GM19351 (cell line): ENCODE results near the gene C5orf46.
"Not testable (repeated sequence)": the region's sequence is repeated elsewhere in the genome, so short reads cannot be mapped to it uniquely, and the experiment has no call there.

Source experiments
- ATAC-seq: cut with Tn5 transposase; IDR thresholded peaks from one replicate; pipeline ENCODE4 v1.9.1; 2021; ENCODE audit warnings: mild to moderate bottlenecking, moderate library complexity; ENCODE audit not compliant: unreplicated experiment

C5orf46 gene

DNA sequence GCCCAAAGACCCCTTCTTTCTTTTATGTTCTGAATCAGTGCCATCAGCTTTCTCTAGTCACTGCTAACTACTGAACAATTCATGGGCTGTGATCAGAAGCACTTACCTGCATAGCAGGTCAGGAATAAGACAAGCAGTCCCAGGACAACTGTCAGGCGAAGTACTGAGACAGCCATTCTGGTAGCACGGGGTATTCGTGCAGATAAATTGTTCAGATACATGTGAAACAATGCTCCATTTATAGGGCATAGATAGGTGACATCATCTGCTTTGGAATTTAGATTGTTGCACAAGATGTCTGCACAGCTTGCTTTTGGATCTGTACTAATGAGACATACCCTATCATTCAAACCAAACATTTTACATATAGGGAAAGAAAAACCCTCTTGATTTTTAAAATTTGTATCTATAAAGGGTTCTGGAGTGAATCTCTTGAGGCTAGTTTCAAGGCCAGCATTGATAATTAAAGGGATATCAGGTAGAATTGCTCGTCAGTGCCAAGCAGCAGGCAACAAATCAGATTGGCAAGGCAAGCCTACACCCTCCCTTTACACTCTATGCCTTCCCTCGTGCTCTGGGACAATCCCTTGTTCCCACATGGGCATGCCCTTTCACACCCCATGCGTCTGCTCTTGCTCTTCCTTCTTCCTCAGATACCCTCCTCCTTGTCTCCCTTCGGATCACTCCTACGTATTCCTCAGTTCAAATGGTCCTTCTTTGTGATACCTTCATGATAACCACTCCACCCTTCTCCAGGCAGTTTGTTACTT, at the start of gene C5orf46:
C5orf46 (minus strand) TSS at position 213 of the 770 bp plus-strand sequence; CDS start at position 176, 37 bp downstream.
- ATAC-seq, result no peak

DNA sequence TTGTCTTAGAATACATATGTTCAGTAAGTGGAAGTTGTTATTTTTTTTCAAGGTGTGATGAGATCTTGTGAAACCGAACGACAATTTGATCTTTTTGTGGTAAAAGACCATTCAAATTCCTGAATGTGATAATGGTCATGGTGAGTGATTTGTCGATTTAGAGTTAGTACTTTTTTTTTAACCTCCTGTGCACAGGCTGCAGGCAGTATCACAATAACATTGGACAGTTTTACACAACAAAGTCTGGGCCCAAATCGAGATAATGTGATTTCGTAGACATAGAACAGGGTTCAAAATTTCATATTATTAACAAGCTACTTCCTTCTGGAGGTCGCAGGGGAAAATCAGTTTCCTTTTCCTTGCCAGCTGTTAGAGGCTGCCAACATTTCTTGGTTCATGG, 48.6 kb upstream of the C5orf46 start:
- ATAC-seq, result no peak

DNA sequence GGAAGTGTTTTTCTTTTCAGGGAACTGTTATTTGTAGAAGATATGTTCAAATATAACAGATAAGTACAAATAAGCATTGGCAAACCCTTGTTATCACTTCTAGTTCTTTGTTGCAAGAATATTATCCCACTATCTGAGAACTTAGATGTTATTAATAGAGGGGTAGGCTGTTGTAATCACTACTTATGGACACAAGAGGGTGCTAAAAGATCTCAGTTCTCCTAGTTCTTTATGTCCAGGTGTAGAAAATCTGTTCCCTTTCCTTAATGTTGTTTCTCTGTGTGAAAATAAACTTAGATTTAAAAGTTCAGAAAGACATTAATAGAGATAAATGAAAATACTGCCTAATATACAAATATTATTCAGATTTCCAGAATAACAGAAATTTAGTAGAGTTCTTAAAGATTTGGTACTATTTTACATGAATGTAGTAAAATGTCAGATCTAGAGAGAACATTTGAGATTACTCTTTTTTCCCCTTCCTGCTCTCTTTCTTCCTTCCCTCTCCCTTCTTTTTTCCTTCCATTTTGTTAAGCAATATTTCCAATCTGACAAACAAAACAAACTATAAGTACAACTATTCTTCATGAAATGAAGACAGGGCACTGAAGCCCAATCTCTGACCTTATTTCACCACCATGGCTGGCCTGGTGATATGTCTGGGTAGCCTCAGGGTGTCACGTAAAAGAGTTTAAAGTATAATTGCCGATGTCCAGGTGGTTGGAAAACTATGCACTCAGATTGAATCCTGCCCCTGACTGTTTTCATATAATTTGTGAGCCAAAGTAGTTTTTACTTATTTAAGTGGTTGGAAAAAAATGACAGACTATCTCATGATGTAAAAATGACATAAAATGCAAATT, 43.6 kb upstream of the C5orf46 start:
- peak; percentile 96 for ATAC-seq

DNA sequence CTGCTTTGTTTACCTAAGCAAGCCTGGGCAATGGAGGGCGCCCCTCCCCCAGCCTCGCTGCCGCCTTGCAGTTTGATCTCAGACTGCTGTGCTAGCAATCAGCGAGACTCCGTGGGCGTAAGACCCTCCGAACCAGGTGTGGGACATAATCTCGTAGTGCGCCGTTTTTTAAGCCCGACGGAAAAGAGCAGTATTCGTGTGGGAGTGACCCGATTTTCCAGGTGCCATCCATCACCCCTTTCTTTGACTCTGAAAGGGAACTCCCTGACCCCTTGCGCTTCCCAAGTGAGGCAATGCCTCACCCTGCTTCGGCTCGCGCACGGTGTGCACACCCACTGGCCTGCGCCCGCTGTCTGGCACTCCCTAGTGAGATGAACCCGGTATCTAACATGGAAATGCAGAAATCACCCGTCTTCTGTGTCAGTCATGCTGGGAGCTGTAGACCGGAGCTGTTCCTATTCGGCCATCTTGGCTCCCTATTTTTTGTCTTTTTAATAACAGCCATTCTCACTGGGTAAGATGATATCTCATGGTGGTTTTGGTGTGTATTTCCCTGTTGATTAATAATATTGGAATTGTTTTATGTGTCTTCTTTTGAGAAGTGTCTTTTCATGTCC, 40.4 kb upstream of the C5orf46 start:
- not testable (repeated sequence) for ATAC-seq

DNA sequence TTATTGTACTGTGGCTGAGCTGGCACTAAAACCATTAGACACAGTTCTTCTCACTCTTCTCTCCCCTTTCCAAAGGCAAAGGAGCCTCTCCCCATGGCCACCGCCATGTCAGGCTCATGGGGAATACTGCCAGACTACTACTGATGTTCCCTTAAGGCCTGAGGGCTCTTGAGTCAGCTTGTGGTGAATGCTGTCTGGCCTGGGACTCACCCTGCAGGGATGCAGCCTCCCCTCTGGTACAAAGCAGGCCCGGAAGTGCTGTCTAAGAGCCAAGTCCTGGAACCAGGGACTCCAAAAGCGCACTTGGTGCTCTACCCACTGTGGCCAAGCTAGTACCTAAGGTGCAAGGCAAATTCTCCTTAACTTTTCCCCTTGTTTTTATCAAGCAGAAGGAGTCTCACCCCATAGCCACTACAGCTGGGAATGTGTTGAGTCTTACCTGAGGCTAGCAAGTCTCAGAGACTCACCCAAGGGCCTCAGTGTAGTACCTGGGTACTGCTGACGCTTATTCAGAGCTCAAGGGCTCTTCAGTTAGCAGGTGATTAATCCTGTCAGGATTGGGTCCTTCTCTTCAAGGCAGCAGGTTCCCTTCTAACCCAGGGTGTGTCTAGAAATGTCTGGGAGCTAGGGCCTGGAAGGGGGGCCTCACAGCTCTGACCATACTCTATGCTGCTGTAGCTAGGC, 33.2 kb upstream of the C5orf46 start:
- no peak for ATAC-seq

DNA sequence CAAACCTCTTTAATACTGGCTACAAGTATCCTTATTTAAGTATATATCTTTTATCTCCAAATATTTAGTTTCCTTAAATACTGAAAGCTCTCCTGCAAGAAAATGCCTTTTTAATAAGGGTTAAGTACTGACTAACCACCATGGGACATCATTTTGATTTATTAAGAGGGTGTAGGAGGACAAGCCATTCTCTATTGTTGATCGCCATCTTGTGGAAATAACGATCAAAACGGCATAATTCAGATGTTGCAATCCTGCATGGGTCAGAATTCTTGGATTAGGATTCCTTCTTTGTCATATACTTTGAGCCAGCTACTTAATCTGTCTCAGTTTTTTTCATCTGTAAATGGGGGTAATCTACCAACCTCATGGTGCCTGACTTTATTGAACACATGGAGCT, 28.7 kb upstream of the C5orf46 start:
- ATAC-seq, result no peak

DNA sequence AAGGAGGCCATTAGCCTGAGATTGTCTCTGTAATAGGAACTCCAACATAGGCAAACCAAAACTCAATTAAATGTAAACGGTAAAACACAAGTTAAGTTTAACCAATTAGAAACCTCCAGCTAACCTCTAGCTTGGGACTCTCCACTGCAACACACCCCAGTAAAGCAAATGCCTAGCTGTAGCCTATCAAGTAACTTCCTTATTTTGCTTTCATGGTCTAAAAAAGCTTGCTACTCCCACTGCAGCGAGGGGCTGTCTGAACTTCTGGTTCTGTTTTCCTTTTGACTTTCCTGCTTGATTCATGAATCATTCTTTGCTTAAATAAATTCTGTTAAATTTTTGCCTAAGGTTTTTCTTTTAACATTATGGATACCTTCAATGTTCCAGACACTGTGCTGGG, 24.4 kb upstream of the C5orf46 start:
- ATAC-seq, result peak; percentile 94

DNA sequence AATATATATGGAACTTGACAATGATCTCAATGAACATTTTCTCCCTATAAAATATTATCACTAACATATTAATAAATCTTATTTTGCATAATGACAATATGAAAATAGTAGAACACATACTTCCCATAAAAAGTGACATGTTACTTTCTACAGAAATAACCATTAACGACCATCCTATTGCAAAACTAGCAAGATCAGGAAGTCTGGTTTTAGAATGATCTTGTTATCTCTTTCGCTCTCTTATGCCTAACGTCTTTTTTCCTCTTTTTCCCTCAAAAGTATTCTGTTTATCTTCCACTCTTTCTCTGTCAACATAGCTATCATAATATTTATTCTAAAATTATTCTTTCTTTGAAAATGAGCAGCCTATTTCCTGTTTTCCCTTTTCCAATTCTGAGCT, 21.6 kb upstream of the C5orf46 start:
- no peak for ATAC-seq

DNA sequence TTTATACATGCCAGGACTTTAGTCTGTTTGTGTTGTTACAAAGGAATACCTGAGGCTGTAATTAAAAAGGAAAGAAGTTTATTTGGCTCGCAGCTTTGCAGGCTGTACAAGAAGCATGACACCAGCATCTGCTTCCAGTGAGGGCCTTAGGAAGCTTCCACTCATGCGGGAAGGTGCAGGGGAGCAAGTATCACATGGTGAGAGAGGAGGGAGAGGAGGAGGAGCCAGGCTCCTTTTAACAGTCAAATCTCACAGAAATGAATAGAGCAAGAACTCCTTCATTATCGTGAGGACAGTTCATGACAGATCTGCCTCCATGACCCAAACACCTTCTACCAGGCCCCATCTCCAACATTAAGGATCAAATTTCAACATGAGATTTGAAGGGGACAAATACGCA, 18.7 kb upstream of the C5orf46 start:
- ATAC-seq, result no peak

DNA sequence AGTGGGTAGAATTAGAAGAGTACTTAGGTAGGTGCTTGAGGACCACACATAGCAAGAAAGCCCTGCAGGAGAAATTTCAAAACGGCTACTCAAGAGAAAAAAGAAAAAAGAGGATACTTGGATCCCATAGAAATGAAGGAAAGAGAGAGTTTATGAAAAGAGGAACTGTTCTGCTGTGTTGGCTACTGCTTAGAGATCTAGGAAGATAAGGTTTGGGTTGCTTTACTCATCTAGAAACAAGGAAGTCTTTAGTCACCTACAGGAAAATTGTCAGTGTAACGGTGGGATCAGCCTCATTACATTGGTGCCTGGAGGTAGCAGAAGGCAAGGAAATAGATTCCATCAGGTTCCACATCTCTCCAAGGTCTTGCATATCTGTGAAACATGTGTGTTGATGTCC, 14.8 kb upstream of the C5orf46 start:
- no peak for ATAC-seq

DNA sequence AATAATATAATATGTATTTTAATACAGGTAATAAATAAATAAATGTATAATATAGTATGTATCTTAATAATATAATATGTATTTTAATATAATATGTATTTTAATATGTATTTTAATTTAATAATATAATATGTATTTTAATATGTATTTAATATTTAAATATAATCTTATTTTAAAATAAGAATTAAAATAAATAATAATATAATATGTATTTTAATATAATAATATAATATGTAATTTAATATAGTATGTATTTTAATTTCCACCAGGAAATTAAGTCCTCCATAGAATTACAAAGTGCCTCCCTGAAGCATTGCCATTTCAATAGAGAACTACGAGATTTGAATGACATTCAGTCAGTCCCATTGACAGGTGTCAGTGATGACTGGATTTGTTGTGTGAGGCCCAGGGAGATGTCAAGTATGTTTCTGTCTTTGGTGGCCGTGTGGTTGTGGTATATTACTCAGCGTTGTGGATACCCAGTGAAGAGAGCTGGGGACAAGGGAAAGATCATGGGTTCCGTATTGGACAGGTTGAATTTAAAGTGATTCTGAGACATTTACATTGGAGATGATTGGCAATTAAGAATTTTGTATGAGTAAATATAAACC, 14.2 kb upstream of the C5orf46 start:
- ATAC-seq, result no peak

DNA sequence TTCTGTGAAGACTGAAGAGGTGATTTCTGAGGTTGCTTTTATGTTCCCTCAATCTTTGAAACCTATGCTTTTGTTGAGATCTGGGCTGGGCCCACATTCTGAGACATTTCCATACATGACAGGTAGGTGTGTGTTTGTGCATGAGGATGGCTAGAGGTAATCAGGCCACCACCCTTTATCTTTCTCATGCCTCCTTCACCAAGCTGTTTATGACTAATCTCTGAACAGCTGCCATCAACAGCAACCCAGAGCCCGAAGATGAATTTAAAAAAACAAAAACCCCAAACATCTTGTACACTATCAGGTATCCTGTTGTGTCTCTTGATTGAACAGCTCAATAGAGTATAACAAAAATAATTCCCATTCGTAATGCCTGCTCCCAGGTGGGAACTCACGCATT, 12.6 kb upstream of the C5orf46 start:
- no peak for ATAC-seq

DNA sequence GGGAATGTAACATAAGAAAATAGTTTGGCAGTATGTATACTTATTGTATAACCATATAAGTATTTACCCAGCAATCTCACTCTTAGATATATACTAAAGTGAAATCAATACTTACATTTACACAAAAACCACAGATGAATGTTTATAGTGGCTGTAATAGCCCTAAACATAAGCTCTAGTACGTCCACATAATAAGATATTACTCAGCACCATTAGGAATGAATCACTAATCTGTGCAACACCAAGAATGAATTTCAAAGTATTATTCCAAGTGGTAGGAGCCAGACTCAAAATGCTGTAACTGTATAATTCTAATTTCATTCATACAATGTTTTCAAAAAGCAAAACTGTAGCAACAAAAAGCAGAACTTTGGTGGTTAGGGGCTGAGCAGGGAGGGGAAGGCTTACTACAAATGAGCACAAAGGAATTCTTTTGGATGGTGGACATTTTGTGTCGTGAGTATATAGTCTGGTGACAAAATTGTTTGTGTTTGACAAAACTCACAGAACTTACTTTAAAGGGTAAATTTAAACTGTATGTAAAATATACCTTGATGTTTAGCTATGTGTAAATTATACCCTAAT, 11.9 kb upstream of the C5orf46 start:
- no peak for ATAC-seq

DNA sequence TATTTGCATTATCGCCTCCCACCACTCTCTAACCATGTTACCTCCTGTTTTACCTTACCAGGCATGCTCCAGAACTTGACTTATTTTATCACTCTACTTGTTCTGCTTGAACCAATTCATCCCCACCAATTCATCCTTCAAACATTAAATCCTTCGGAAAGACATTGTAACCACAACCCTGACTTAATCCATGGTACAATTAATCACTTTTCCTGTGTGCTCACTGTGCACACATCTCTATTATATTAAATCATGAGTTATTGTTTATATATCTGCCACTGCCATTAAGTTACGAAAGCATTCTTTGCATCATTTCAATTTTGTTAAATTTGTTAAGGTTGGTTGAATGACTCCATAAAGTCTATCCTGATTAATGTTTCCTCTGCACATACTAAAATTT, 7.4 kb upstream of the C5orf46 start:
- no peak for ATAC-seq

DNA sequence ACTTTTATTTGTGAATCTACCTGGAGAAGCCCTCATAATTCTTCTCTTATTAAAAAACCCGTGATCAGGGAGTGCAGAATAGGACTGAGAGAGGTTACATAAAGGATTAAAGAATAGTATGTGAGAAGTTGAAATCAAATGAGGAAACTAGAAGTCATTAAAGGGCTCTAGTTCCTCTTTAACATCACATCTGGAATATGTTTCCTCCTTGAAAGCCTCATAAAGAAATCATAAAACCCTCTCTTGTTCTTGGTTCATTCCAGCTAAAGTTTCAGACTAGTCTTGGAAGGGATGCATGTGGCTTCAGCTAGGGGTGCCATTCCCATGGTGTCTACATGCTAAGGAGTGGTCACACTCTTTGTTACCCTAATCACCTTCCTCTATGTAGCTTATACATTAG, 5.7 kb upstream of the C5orf46 start:
- ATAC-seq, result no peak

DNA sequence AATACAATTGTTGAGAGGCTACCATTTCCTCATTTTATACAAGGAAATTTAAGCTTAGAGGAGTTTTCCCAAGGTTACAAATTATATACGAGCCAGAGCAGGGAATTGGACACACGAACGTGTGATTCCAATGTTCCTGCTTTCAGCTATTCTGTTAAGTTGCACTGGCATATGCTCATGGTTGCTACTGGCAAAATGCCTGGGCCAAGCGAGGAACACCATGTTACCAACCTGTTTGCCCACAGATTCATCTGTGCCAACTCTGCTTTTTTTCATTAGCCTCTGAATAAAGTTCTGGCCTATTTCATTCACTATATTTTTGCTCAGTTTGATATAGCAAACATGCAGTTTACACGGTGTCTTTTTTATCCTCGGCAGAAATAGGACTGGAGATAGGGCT, 5.1 kb upstream of the C5orf46 start:
- no peak for ATAC-seq

DNA sequence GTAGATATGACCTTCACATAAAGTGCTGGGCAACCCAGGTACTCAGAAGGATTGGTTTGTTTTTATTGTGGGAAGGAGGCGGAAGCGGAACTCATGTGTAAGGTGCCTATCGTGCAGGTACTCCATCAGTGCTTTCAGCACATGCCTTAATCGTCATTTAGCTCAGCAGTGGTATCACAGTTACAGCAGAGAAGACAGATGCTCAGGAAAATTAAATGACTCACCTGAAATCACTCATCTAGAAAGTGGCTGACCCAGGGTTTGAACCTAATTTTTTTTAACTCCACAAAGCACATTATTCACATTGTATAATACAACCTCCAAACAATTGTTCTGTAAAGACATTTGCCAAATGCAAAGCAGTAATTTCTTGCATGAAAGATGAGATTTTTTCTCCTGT, 2.2 kb downstream of the C5orf46 start:
- no peak for ATAC-seq

DNA sequence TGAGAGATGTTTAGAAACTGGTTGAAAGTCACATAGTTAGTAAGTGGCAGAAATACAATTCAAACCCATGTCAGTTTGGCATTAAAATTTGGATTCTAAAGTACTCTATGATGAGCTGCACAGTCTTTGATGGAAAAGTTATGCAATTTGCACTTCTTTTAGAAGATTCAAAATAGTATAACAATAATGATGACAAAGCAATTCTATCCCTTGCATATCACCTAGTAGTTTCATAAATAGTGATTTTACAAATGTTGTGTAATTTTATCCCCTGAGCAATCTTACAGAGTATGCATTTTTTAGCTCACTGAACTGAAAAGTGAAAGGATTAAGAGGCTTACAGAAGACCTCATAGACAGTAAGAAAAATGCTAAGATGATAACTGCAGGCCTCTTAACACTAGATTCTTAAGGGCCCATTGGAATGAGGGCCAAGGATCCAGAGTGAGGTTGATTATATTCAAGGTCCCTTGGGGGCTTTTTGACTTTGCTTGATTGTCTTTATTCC, 3.7 kb downstream of the C5orf46 start:
- no peak for ATAC-seq

DNA sequence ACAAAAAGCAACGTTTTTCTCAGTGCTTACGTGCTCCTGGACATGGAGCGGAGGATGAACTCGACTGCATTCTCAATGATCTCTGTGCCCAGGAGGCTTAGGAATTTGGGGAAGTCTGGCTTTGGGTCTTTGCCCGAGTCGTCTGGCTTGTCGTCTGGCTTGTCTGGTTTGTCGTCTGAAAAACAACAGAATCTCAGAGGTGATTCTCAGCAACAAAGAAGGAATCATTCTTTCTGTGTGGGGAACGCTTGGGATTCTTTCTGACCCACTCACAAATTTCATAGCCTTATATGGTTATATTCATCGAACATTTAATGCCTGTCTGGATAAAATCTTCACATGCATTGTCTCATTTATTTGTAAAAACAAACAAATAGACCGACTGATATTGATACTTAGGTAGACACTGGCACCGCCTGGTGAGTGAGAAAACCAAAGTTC, 4.7 kb downstream of the C5orf46 start:
- ATAC-seq, result no peak

DNA sequence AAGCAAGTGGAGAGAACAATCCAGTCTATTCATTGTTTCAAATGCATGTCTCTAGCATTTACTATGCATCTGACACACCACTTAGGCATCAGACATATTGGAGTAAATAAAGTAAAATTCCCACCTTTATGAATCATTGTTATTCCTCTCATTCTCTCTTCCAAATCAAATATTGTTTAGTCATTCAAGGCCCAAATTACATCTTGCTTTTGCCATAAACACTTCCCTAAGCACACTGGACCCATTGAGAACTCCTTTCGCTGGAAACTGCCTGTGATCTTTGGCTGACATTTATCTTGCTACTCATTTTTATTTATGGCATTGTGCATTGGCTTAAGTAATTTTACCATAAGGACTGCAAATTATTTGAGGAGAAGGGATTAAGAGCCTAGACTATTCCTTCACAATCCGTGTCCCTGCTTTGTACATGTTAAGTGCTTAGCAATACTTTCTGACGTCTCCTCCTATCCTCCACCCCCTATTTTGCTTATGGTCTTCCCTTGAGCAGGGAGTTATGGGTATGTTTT, 7.4 kb downstream of the C5orf46 start:
- ATAC-seq, result no peak
